Mucosa of descending colon (tissue), 3 donors: ENCODE results near the gene DACT1. TPM values are rescaled to one million over a fixed set of nuclear protein-coding genes. Genes with fewer than 3 reads are reported as not detected.

Experiments used
- ATAC-seq: fragments of 200-7000 bp; cut with Tn5 transposase; one replicate; pipeline ENCODE4 v1.9.1; 2020; ENCODE audit warnings: mild to moderate bottlenecking, moderate library complexity
- DNase-seq, 3 donors: peaks; one replicate each; pipeline ENCODE4 v3.0.0-alpha.2; 2020
- H3K36me3 ChIP-seq: fragments of 200-600 bp; one replicate; pipeline ENCODE4 v1.8.0; 2021; ENCODE audit warnings: low read depth, mild to moderate bottlenecking
- H3K4me1 ChIP-seq: fragments of 200-600 bp; one replicate; pipeline ENCODE4 v1.8.0; 2021; ENCODE audit warnings: low read depth, mild to moderate bottlenecking
- H3K4me3 ChIP-seq: fragments of 200-600 bp; one replicate; pipeline ENCODE4 v1.8.0; 2021; ENCODE audit warnings: mild to moderate bottlenecking
- H3K9me3 ChIP-seq: fragments of 200-600 bp; one replicate; pipeline ENCODE4 v1.8.0; 2021; ENCODE audit warnings: mild to moderate bottlenecking
- intact Hi-C, 2 donors: fragments of 100-400 bp; cut with DNase I in 1 of 2; cut with micrococcal nuclease in 1 of 2; formaldehyde crosslinking; loops; one replicate each; pipeline versions ENCODE4 v1.11.0 to v1.11.1; 2022; cut with DNase I, micrococcal nuclease
- total RNA-seq, 3 donors: library from RNA; stranded (reverse); fragmentation: NEBNext Ultra II Directional in 2 of 3; extraction: Animal tissue kit (Norgen Biotek cat#: 25700) in 2 of 3; gene quantifications; one replicate each; pipeline versions ENCODE4 v1.2.1 to v1.2.4, GENCODE V29; 2021 to 2023
- TF ChIP-seq, protein P1 (sequence below): fragments of 200-600 bp; IDR thresholded peaks from one replicate; pipeline ENCODE4 v1.8.0; 2022; ENCODE audit warnings: antibody characterized with exemption, mild to moderate bottlenecking
- donor health status: DM: no; HTN: no; CAD: no; lungs with moderate emphysema.
- donor health status: DM: no; HTN: no; CAD: no.
- donor health status: DM: no; HTN: yes; CAD: no.

The DACT1 gene
- total RNA-seq, 3 donors from 2014 or later, result 2.3 to 7.2 (median 3.0) TPM

DNA sequence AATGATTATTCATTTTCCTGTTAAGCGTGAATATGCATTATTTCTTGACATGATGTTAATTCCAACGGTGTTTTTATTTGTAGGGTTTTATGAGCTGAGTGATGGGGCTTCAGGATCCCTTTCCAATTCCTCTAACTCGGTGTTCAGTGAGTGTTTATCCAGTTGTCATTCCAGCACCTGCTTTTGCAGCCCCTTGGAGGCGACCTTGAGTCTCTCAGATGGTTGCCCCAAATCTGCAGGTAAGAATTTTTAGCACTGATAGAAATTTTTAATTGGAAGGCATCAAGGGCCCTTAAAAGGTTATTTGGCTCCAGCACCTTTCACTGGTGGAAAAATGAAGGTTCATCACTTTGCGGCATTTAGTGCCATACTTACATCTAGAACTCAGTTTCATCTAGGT, 3.7 kb downstream of the DACT1 start:
- Histone ChIP-seq H3K9me3 (no peaks in the 10 kb centered on the region), H3K4me3 (no peak overlapping the region), H3K4me1 (peaks cover 11% of the 10 kb centered on the region), H3K36me3 (no peaks in the 10 kb centered on the region)
- DNase-seq (no peak), ATAC-seq (no peak)
- intact Hi-C loops, result no loop called here
- TF ChIP-seq, protein P1, sequence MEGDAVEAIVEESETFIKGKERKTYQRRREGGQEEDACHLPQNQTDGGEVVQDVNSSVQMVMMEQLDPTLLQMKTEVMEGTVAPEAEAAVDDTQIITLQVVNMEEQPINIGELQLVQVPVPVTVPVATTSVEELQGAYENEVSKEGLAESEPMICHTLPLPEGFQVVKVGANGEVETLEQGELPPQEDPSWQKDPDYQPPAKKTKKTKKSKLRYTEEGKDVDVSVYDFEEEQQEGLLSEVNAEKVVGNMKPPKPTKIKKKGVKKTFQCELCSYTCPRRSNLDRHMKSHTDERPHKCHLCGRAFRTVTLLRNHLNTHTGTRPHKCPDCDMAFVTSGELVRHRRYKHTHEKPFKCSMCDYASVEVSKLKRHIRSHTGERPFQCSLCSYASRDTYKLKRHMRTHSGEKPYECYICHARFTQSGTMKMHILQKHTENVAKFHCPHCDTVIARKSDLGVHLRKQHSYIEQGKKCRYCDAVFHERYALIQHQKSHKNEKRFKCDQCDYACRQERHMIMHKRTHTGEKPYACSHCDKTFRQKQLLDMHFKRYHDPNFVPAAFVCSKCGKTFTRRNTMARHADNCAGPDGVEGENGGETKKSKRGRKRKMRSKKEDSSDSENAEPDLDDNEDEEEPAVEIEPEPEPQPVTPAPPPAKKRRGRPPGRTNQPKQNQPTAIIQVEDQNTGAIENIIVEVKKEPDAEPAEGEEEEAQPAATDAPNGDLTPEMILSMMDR, result no peak

DNA sequence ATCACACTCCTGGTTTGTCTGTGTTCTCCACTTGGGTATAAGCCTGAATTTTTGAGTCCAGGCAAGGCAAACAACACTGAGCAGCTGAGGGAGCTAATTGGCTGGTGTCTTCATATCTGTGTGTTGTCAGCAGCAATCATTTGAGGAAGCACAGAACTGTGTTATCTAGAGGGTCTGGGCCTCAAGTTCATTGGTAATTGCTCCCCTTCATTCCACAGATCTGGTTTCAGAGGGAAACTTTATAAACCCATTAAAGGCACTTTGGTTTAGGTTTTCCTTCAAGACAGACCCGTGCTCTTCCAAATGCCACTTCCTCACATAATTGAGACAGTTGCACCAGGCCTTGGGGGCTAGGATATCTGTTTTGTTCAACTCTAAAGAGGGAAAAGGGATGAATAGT, 5.6 kb downstream of the DACT1 start:
- Histone ChIP-seq H3K4me1 (peaks cover 7% of the 10 kb centered on the region), H3K4me3 (no peak overlapping the region), H3K36me3 (no peaks in the 10 kb centered on the region), H3K9me3 (no peaks in the 10 kb centered on the region)
- DNase-seq (no peak), ATAC-seq (no peak)
- intact Hi-C loops, result no loop called here
- TF ChIP-seq, protein P1, result no peak

GRCh38 chr14:58645641-58646040, 7.9 kb downstream of the DACT1 start:
- H3K4me1 ChIP-seq, result no peaks in the 10 kb centered on the region
- TF ChIP-seq, protein P1, result no peak
- DNase-seq (peak in 1 of 3 donors; percentile 50), ATAC-seq (no peak)
- intact Hi-C loops, result no loop called here
- no peak overlapping the region for H3K4me3 ChIP-seq
- no peaks in the 10 kb centered on the region for H3K36me3 ChIP-seq
- H3K9me3 ChIP-seq, result no peaks in the 10 kb centered on the region

GRCh38 chr14:58646479-58646878, 8.7 kb downstream of the DACT1 start:
- ATAC-seq (no peak), DNase-seq (no peak)
- H3K36me3 ChIP-seq, result no peaks in the 10 kb centered on the region
- intact Hi-C loops, result no loop called here
- TF ChIP-seq, protein P1, result no peak
- H3K9me3 ChIP-seq, result no peaks in the 10 kb centered on the region
- no peaks in the 10 kb centered on the region for H3K4me1 ChIP-seq
- H3K4me3 ChIP-seq, result no peak overlapping the region

DNA sequence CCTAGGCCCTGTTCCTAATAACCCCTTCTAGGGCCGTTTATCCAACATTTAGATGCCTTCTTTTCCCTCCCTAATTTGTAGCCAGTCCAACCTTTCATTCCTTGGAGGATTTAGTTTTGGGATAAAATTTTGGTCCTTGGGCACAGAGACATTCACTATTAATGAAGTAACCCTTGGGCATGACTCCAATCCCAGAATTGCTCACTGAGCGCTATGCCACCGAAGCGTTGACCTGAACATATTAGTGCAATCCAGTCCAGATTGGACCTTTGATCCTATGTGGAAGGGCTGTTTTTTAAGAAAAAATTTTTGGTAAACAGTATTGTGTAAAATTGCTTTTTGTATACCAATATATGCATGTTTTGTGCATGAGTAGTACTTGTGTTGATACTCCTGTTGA, 10.0 kb downstream of the DACT1 start:
- Histone ChIP-seq H3K4me3 (no peak overlapping the region), H3K9me3 (no peaks in the 10 kb centered on the region), H3K36me3 (no peaks in the 10 kb centered on the region), H3K4me1 (no peaks in the 10 kb centered on the region)
- ATAC-seq (no peak), DNase-seq (no peak)
- TF ChIP-seq, protein P1, result no peak
- intact Hi-C loops, result no loop called here

DNA sequence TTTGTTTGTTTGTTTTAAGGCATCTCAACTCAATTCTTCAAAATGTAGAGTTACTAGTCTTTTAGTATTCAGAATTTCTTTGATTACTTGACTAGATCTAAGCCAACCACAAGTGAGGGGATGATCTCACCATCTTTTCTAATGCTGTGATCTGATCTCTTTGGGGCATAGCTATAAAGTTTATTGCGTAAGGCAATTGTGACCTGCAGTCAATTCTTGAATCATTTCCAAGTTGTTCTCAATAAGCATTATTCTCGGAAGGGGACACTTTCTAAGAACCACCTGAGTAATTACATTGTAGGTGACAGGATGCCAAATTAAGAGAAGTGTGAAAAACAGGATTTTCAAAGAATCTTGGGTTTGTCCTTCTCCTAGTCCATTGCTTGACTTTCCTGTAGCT, 13.1 kb downstream of the DACT1 start:
- DNase-seq (no peak), ATAC-seq (no peak)
- H3K4me1 ChIP-seq, result no peaks in the 10 kb centered on the region
- no peaks in the 10 kb centered on the region for H3K36me3 ChIP-seq
- intact Hi-C loops, result no loop called here
- no peaks in the 10 kb centered on the region for H3K9me3 ChIP-seq
- TF ChIP-seq, protein P1, result no peak
- no peak overlapping the region for H3K4me3 ChIP-seq
